Urothelium cell line (cell line): ENCODE results near the gene MAOB.

Source experiments
- DNase-seq: peaks from one replicate; pipeline ENCODE4 v3.0.0; 2011; ENCODE audit warnings: low spot score, mixed read lengths
- FAIRE-seq: peaks from 2 replicates; lab custom pipeline; 2011; peaks lifted over from hg19 to GRCh38; lab: Jason Lieb, UNC

Gene MAOB

GRCh38 chrX:43718546-43718945 lies 163.7 kb downstream of the MAOB start:
- FAIRE-seq (peak; percentile 20), DNase-seq (peak; percentile 9)

- DNase-seq = no peak
- FAIRE-seq = no peak
These were observed 164.2 kb downstream of the MAOB start for GRCh38 chrX:43718081-43718480.

- peak; percentile 30 for DNase-seq
- no peak for FAIRE-seq
These were observed 165.1 kb downstream of the MAOB start for GRCh38 chrX:43717161-43717560.

GRCh38 chrX:43716696-43717095 lies 165.6 kb downstream of the MAOB start:
- DNase-seq (peak; percentile 13), FAIRE-seq (no peak)
